Measurements from ENCODE around the gene DDX5. TPM values are rescaled to one million over a fixed set of nuclear protein-coding genes. Genes with fewer than 3 reads are reported as not detected.

Gene DDX5
- total and polyA plus RNA-seq, 2 of the 4 experiments (the other 2 are of a cell fraction): 253 to 781 TPM

GRCh38 chr17:64498308-64499203 is 7.5 kb downstream of the DDX5 start:
- Histone ChIP-seq H3K4ac (ENCODE audit: low read depth, low read length) (no peak overlapping the region), H2BK15ac (ENCODE audit: low read depth, low read length) (no peak overlapping the region), H4K91ac (ENCODE audit: insufficient read depth, low read depth, low read length) (no peak overlapping the region), H3K27me3 (ENCODE audit: control insufficient read depth, insufficient read depth, low read length) (no peaks in the 10 kb centered on the region), H3K4me1 (ENCODE audit: control insufficient read depth, insufficient read depth, low read length) (peaks cover 2% of the 10 kb centered on the region; the same call in 1 of the 2 replicates), H4K8ac (ENCODE audit: low read depth in 2 of 2, low read length in 2 of 2) (no peak overlapping the region), H3K4me3 (ENCODE audit: insufficient read depth, low read depth, low read length) (no peak overlapping the region), H4K5ac (ENCODE audit: low read depth, low read length) (no peak overlapping the region), H3K9ac (ENCODE audit: low read depth, low read length) (no peak overlapping the region), H3K36me3 (ENCODE audit: control insufficient read depth, insufficient read depth, low read length) (peaks cover 40% of the 10 kb centered on the region), H3K18ac (ENCODE audit: low read depth, low read length) (no peak overlapping the region), H3K56ac (ENCODE audit: extremely low read depth, insufficient read depth, low read length) (no peak overlapping the region), H2AK5ac (ENCODE audit: low read depth, low read length) (no peak overlapping the region), H3K4me2 (ENCODE audit: low read depth, low read length) (no peak overlapping the region), H3K9me3 (ENCODE audit: control insufficient read depth, insufficient read depth, low read length) (no peaks in the 10 kb centered on the region), H3K9me1 (ENCODE audit: insufficient read depth, low read length) (peaks cover 3% of the 10 kb centered on the region; the same call in 1 of the 2 replicates), H2BK20ac (ENCODE audit: low read depth, low read length) (no peak overlapping the region), H3K23ac (ENCODE audit: low read depth, low read length) (no peak overlapping the region), H2AFZ (replicated peaks; ENCODE audit: low read length, poor library complexity) (no peak overlapping the region), H3K27ac (ENCODE audit: insufficient read depth, low read length) (no peak overlapping the region), H4K20me1 (ENCODE audit: insufficient read depth, low read length) (peaks cover 59% of the 10 kb centered on the region), H2BK120ac (ENCODE audit: low read depth, low read length) (no peak overlapping the region), H2BK5ac (ENCODE audit: low read depth, low read length, poor library complexity, severe bottlenecking) (no peak overlapping the region), H2AK9ac (replicated peaks; ENCODE audit: low read depth, low read length, poor library complexity) (no peak overlapping the region), H3K79me1 (ENCODE audit: low read depth in 1 of 2, low read length in 2 of 2) (peaks cover 27 to 48% of the 10 kb centered on the region in 2 experiments), H3K14ac (replicated peaks; ENCODE audit: low read depth, low read length) (no peak overlapping the region)
- intact Hi-C loops (cut with micrococcal nuclease) (no loop called here), in situ Hi-C loops (cut with MboI; ENCODE audit: low sequenced_read_pairs) (no loop called here), dilution Hi-C loops (cut with HindIII; ENCODE audit: low sequenced_read_pairs, unreplicated experiment) (no loop called here)
- ChIA-PET POLR2A (ENCODE audit: unreplicated experiment) (interaction anchor here (0.6 kb wide), 2 partner anchors 76 to 195 kb away, joined by 3 to 6 read pairs; no protein-coding TSS in a partner anchor), CTCF (no interaction called here)
- DNase-seq: no peak
- WGBS, 2 experiments (ENCODE audit: extremely low coverage in 2 of 2, insufficient read length in 1 of 2): 88% methylated on average over 1 of the region's 7 CpGs; no CpG with 5 or more reads in 1 of the 2 experiments
- ATAC-seq (ENCODE audit: low read depth): no peak
- no peak for TF ChIP-seq RAD21 (IDR thresholded peaks at IDR 0.05; ENCODE audit: low read length)
- TF ChIP-seq NFE2L2 (IDR thresholded peaks at IDR 0.05; ENCODE audit: low read depth, low read length): no peak
- TF ChIP-seq SMC3 (IDR thresholded peaks at IDR 0.05; ENCODE audit: low read depth, low read length): no peak
- TF ChIP-seq MAZ (IDR thresholded peaks at IDR 0.05; ENCODE audit: borderline replicate concordance, low read depth, low read length): no peak
- TF ChIP-seq RCOR1 (IDR thresholded peaks at IDR 0.05; ENCODE audit: insufficient replicate concordance, low read length): no peak
- TF ChIP-seq ELK1 (IDR thresholded peaks at IDR 0.05; ENCODE audit: borderline replicate concordance, low read depth, low read length): no peak
- TF ChIP-seq CHD1 (IDR thresholded peaks at IDR 0.05; ENCODE audit: low read depth, low read length): no peak
- TF ChIP-seq BHLHE40 (IDR thresholded peaks at IDR 0.05; ENCODE audit: low read depth, low read length): no peak
- TF ChIP-seq FOS (IDR thresholded peaks at IDR 0.05; ENCODE audit: low read depth, low read length): no peak
- no peak for TF ChIP-seq USF2 (IDR thresholded peaks at IDR 0.05; ENCODE audit: low read depth, low read length)
- no peak for TF ChIP-seq CEBPB (IDR thresholded peaks at IDR 0.05; ENCODE audit: low read depth, low read length)
- TF ChIP-seq CTCF (conservative IDR thresholded peaks at IDR 0.05; ENCODE audit: low read depth, low read length): no peak
- TF ChIP-seq MXI1 (IDR thresholded peaks at IDR 0.05; ENCODE audit: borderline replicate concordance, low read depth, low read length): no peak
- BruUV-seq (replicated peaks): no TSS peak

All from IMR-90 (cell line).